HepG2 (cell line): ENCODE results near the gene NFKBIZ. TPM values are rescaled to one million over a fixed set of nuclear protein-coding genes. Genes with fewer than 3 reads are reported as not detected.
A peak's percentile ranks its signal among the peaks of the same experiment; 100 is the strongest.

Experiments
- CEBPG ChIP-seq: IDR thresholded peaks from 2 replicates; pipeline ENCODE4 v1.6.1; 2016
- CENPT ChIP-seq: sonication (generic); formaldehyde crosslinking; IDR thresholded peaks from 2 replicates; pipeline ENCODE4 v1.8.0; 2022; ENCODE audit warnings: low read depth, mild to moderate bottlenecking, moderate library complexity, missing genetic modification reagents
- DMAP1 ChIP-seq: IDR thresholded peaks from 2 replicates; pipeline ENCODE4 v1.6.1; 2016
- FOXO4 ChIP-seq: sonication (generic); formaldehyde crosslinking; conservative IDR thresholded peaks from 2 replicates; pipeline ENCODE4 v1.8.1; 2023; ENCODE audit warnings: missing genetic modification reagents
- HNF4G ChIP-seq, 2 experiments: sonication (generic) in 1 of 2; formaldehyde crosslinking in 1 of 2; IDR thresholded peaks; 2 replicates each; pipeline versions ENCODE4 v1.4.0 to v1.6.1; 2011 to 2020; ENCODE audit warnings: borderline replicate concordance in 2 of 2, low read depth in 2 of 2, mild to moderate bottlenecking in 2 of 2, low read length in 1 of 2, missing genetic modification reagents in 1 of 2, moderate library complexity in 1 of 2
- IRF2 ChIP-seq: IDR thresholded peaks from 2 replicates; pipeline ENCODE4 v1.6.1; 2018; ENCODE audit warnings: missing genetic modification reagents, missing compliant biosample characterization
- MED8 ChIP-seq: sonication (generic); formaldehyde crosslinking; IDR thresholded peaks from 2 replicates; pipeline ENCODE4 v1.8.1; 2023; ENCODE audit warnings: mild to moderate bottlenecking, missing genetic modification reagents; ENCODE audit not compliant: insufficient replicate concordance
- NCOA1 ChIP-seq: sonication (generic); formaldehyde crosslinking; IDR thresholded peaks from 2 replicates; pipeline ENCODE4 v1.9.0; 2021; ENCODE audit warnings: missing genetic modification reagents
- POLR2G ChIP-seq: fragments of 200-400 bp; formaldehyde crosslinking; IDR thresholded peaks from 2 replicates; pipeline ENCODE4 v1.6.1; 2018; ENCODE audit warnings: mild to moderate bottlenecking, low read depth, low read length, moderate library complexity
- REPIN1 ChIP-seq: sonication (generic); formaldehyde crosslinking; IDR thresholded peaks from 2 replicates; pipeline ENCODE4 v1.8.0; 2022; ENCODE audit warnings: missing genetic modification reagents, low read depth, mild to moderate bottlenecking, borderline replicate concordance
- ZBTB8A ChIP-seq: sonication (generic); formaldehyde crosslinking; IDR thresholded peaks from 2 replicates; pipeline ENCODE4 v1.4.0; 2020; ENCODE audit warnings: mild to moderate bottlenecking, low read depth, missing genetic modification reagents, borderline replicate concordance
- ZNF235 ChIP-seq: sonication (generic); formaldehyde crosslinking; IDR thresholded peaks from 2 replicates; pipeline ENCODE4 v1.8.1; 2023; ENCODE audit warnings: mild to moderate bottlenecking, missing genetic modification reagents, borderline replicate concordance
- ZNF317 ChIP-seq: sonication (generic); formaldehyde crosslinking; IDR thresholded peaks from 2 replicates; pipeline ENCODE4 v1.5.0; 2020; ENCODE audit warnings: mild to moderate bottlenecking, missing genetic modification reagents
- ZNF552 ChIP-seq: sonication (generic); formaldehyde crosslinking; IDR thresholded peaks from 2 replicates; pipeline ENCODE4 v1.9.0; 2022; ENCODE audit warnings: missing genetic modification reagents, mild to moderate bottlenecking, borderline replicate concordance
- ZNF577 ChIP-seq: sonication (generic); formaldehyde crosslinking; IDR thresholded peaks from 2 replicates; pipeline ENCODE4 v1.4.0; 2020; ENCODE audit warnings: mild to moderate bottlenecking, low read depth, missing genetic modification reagents, borderline replicate concordance
- ZNF629 ChIP-seq: sonication (generic); formaldehyde crosslinking; conservative IDR thresholded peaks from 2 replicates; pipeline ENCODE4 v1.5.0; 2020; ENCODE audit warnings: missing genetic modification reagents
- ZNF776 ChIP-seq: sonication (generic); formaldehyde crosslinking; IDR thresholded peaks from 2 replicates; pipeline ENCODE4 v1.4.0; 2020; ENCODE audit warnings: mild to moderate bottlenecking, missing genetic modification reagents
- ZNF878 ChIP-seq: sonication (generic); formaldehyde crosslinking; IDR thresholded peaks from 2 replicates; pipeline ENCODE4 v1.8.1; 2023; ENCODE audit warnings: mild to moderate bottlenecking, missing genetic modification reagents, moderate library complexity
- ZSCAN31 ChIP-seq: sonication (generic); formaldehyde crosslinking; IDR thresholded peaks from 2 replicates; pipeline ENCODE4 v1.5.0; 2020; ENCODE audit warnings: low read depth, mild to moderate bottlenecking, missing genetic modification reagents
- ZZZ3 ChIP-seq: sonication (generic); formaldehyde crosslinking; IDR thresholded peaks from 2 replicates; pipeline ENCODE4 v1.4.0; 2020; ENCODE audit warnings: missing genetic modification reagents, mild to moderate bottlenecking, borderline replicate concordance
- polyA plus RNA-seq, 8 experiments: library from polyadenylated mRNA; depleted of rRNA in 3 of 8; stranded (reverse) in 7 of 8; unstranded in 1 of 8; fragments of >200 nt; fragmentation: Illumina TruSeq in 4 of 8; extraction: Trizol in 4 of 8; gene quantifications; 2 replicates each; pipeline versions ENCODE4 v1.2.1 to v1.2.3, GENCODE V29; 2011 to 2016; ENCODE audit warnings: low read depth in 4 of 8, missing spikeins in 1 of 8, mixed read lengths in 1 of 8; ENCODE audit not compliant: insufficient read depth in 1 of 8
- total RNA-seq, 5 experiments: library from RNA; depleted of rRNA; stranded (reverse); fragments of >200 nt; fragmentation: Illumina TruSeq; extraction: Trizol; gene quantifications; 2 replicates each; pipeline ENCODE4 v1.2.3, GENCODE V29; 2016; ENCODE audit warnings: low read depth in 1 of 5
- TF ChIP-seq, protein P1 (sequence below): sonication (generic); formaldehyde crosslinking; IDR thresholded peaks from 2 replicates; pipeline ENCODE4 v1.4.0; 2020; ENCODE audit warnings: missing genetic modification reagents, borderline replicate concordance
- TF ChIP-seq, protein P2 (sequence below): sonication (generic); formaldehyde crosslinking; IDR thresholded peaks from 2 replicates; pipeline ENCODE4 v1.5.1; 2020; ENCODE audit warnings: mild to moderate bottlenecking, missing genetic modification reagents, borderline replicate concordance
- TF ChIP-seq, protein P3 (sequence below): sonication (generic); formaldehyde crosslinking; IDR thresholded peaks from 2 replicates; pipeline ENCODE4 v1.5.1; 2020; ENCODE audit warnings: missing genetic modification reagents, mild to moderate bottlenecking, borderline replicate concordance

NFKBIZ gene
- total and polyA plus RNA-seq, 2 of the 13 experiments (the other 11 are each of a cell fraction or from before 2014, with no cell fraction given) = 25.9 to 60.6 TPM

- TF ChIP-seq, protein P1, sequence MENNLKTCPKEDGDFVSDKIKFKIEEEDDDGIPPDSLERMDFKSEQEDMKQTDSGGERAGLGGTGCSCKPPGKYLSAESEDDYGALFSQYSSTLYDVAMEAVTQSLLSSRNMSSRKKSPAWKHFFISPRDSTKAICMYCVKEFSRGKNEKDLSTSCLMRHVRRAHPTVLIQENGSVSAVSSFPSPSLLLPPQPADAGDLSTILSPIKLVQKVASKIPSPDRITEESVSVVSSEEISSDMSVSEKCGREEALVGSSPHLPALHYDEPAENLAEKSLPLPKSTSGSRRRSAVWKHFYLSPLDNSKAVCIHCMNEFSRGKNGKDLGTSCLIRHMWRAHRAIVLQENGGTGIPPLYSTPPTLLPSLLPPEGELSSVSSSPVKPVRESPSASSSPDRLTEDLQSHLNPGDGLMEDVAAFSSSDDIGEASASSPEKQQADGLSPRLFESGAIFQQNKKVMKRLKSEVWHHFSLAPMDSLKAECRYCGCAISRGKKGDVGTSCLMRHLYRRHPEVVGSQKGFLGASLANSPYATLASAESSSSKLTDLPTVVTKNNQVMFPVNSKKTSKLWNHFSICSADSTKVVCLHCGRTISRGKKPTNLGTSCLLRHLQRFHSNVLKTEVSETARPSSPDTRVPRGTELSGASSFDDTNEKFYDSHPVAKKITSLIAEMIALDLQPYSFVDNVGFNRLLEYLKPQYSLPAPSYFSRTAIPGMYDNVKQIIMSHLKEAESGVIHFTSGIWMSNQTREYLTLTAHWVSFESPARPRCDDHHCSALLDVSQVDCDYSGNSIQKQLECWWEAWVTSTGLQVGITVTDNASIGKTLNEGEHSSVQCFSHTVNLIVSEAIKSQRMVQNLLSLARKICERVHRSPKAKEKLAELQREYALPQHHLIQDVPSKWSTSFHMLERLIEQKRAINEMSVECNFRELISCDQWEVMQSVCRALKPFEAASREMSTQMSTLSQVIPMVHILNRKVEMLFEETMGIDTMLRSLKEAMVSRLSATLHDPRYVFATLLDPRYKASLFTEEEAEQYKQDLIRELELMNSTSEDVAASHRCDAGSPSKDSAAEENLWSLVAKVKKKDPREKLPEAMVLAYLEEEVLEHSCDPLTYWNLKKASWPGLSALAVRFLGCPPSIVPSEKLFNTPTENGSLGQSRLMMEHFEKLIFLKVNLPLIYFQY (CRISPR knock-in tag) = no peak
- no peak; the same call in 1 of the 2 replicates for TF ChIP-seq DMAP1 (CRISPR knock-in tag)
- TF ChIP-seq CENPT (CRISPR knock-in tag) = no peak
- TF ChIP-seq ZNF878 = no peak
- TF ChIP-seq ZBTB8A (CRISPR knock-in tag) = no peak
- no peak for TF ChIP-seq ZNF629 (CRISPR knock-in tag)
- peak; percentile 40; the same call in 1 of the 2 replicates for TF ChIP-seq CEBPG (CRISPR knock-in tag)
- no peak for TF ChIP-seq POLR2G
- no peak; the same call in 1 of the 2 replicates for TF ChIP-seq ZNF552 (CRISPR knock-in tag)
- TF ChIP-seq, protein P2, sequence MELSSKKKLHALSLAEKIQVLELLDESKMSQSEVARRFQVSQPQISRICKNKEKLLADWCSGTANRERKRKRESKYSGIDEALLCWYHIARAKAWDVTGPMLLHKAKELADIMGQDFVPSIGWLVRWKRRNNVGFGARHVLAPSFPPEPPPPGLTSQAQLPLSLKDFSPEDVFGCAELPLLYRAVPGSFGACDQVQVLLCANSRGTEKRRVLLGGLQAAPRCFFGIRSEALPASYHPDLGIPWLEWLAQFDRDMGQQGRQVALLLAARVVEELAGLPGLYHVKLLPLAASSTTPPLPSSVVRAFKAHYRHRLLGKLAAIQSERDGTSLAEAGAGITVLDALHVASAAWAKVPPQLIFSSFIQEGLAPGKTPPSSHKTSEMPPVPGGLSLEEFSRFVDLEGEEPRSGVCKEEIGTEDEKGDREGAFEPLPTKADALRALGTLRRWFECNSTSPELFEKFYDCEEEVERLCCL (CRISPR knock-in tag) = no peak
- no peak for TF ChIP-seq MED8 (CRISPR knock-in tag)
- 0 out of 2 replicates have a peak, but pooled peaks have one; percentile 25 for TF ChIP-seq HNF4G (IDR thresholded peaks at IDR 0.05; ENCODE audit: borderline replicate concordance, low read depth, low read length)
- no peak for TF ChIP-seq HNF4G (CRISPR knock-in tag; IDR thresholded peaks at IDR 0.05; ENCODE audit: borderline replicate concordance, low read depth)
- TF ChIP-seq FOXO4 (CRISPR knock-in tag) = no peak
- no peak for TF ChIP-seq ZSCAN31
- no peak for TF ChIP-seq IRF2 (CRISPR knock-in tag)
- TF ChIP-seq ZNF577 (CRISPR knock-in tag) = no peak
- no peak for TF ChIP-seq NCOA1 (CRISPR knock-in tag)
- TF ChIP-seq, protein P3, sequence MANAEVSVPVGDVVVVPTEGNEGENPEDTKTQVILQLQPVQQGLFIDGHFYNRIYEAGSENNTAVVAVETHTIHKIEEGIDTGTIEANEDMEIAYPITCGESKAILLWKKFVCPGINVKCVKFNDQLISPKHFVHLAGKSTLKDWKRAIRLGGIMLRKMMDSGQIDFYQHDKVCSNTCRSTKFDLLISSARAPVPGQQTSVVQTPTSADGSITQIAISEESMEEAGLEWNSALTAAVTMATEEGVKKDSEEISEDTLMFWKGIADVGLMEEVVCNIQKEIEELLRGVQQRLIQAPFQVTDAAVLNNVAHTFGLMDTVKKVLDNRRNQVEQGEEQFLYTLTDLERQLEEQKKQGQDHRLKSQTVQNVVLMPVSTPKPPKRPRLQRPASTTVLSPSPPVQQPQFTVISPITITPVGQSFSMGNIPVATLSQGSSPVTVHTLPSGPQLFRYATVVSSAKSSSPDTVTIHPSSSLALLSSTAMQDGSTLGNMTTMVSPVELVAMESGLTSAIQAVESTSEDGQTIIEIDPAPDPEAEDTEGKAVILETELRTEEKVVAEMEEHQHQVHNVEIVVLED (CRISPR knock-in tag) = no peak
- no peak for TF ChIP-seq ZNF235 (CRISPR knock-in tag)
- TF ChIP-seq REPIN1 (CRISPR knock-in tag) = no peak
- no peak for TF ChIP-seq ZZZ3 (CRISPR knock-in tag)
- no peak for TF ChIP-seq ZNF317 (CRISPR knock-in tag)
- no peak for TF ChIP-seq ZNF776
Observed at GRCh38 chr3:101848326-101848725, 988 bp upstream of the NFKBIZ start (continued).
